IMR-90 (cell line): ENCODE results near the gene LRP5. TPM values are rescaled to one million over a fixed set of nuclear protein-coding genes. Genes with fewer than 3 reads are reported as not detected.

ENCODE experiments used
- ATAC-seq: fragments of 200-7000 bp; cut with Tn5 transposase; 2 replicates; pipeline ENCODE4 v1.9.1; 2020; ENCODE audit warnings: low read depth, mild to moderate bottlenecking, moderate library complexity
- BruUV-seq: library from RNA; stranded (reverse); fragments of 400-500 nt; replicated peaks from 2 replicates; lab custom pipeline; 2021; lab: Mats Ljungman, UMichigan
- CTCF ChIA-PET: fragments of 300-600 bp; formaldehyde crosslinking; extraction: SDS; loops from one replicate; lab custom pipeline; 2021; ENCODE audit warnings: antibody characterized with exemption; lab: Yijun Ruan, JAX
- POLR2A ChIA-PET: fragments of 300-600 bp; sonication (Branson Sonifier 250); formaldehyde crosslinking; loops from one replicate; lab custom pipeline; 2022; ENCODE audit warnings: antibody characterized with exemption; ENCODE audit not compliant: unreplicated experiment; lab: Charles Lee
- DNase-seq: peaks from one replicate; pipeline ENCODE4 v3.0.0; 2013
- H2AFZ ChIP-seq: replicated peaks from 2 replicates; pipeline ENCODE3; 2013; ENCODE audit warnings: low read length, mild to moderate bottlenecking; ENCODE audit not compliant: poor library complexity
- H2AK5ac ChIP-seq: 2 replicates; pipeline ENCODE4 v1.6.1; 2013; ENCODE audit warnings: low read depth, low read length, inconsistent platforms
- H2AK9ac ChIP-seq: replicated peaks from 2 replicates; pipeline ENCODE3; 2013; ENCODE audit warnings: mild to moderate bottlenecking, low read depth, low read length, moderate library complexity; ENCODE audit not compliant: poor library complexity
- H2BK120ac ChIP-seq: 2 replicates; pipeline ENCODE4 v1.6.1; 2013; ENCODE audit warnings: low read depth, low read length, inconsistent platforms
- H2BK15ac ChIP-seq: 3 replicates; pipeline ENCODE4 v1.6.1; 2013; ENCODE audit warnings: low read depth, low read length, inconsistent platforms
- H2BK20ac ChIP-seq: 2 replicates; pipeline ENCODE4 v1.6.1; 2013; ENCODE audit warnings: low read depth, mild to moderate bottlenecking, inconsistent platforms, low read length, moderate library complexity
- H2BK5ac ChIP-seq: 2 replicates; pipeline ENCODE4 v1.6.1; 2013; ENCODE audit warnings: mild to moderate bottlenecking, low read depth, low read length, inconsistent platforms; ENCODE audit not compliant: poor library complexity, severe bottlenecking
- H3K14ac ChIP-seq: replicated peaks from 2 replicates; pipeline ENCODE4 v1.6.1; 2013; ENCODE audit warnings: low read depth, low read length, inconsistent platforms
- H3K18ac ChIP-seq: 2 replicates; pipeline ENCODE4 v1.6.1; 2013; ENCODE audit warnings: low read depth, low read length, control low read depth
- H3K23ac ChIP-seq: 2 replicates; pipeline ENCODE4 v1.6.1; 2013; ENCODE audit warnings: low read depth, low read length, inconsistent platforms
- H3K27ac ChIP-seq: 2 replicates; pipeline ENCODE4 v1.5.1; 2013; ENCODE audit warnings: mild to moderate bottlenecking, control low read depth, low read length; ENCODE audit not compliant: insufficient read depth
- H3K27me3 ChIP-seq: 2 replicates; pipeline ENCODE4 v1.6.1; 2013; ENCODE audit warnings: low read length; ENCODE audit not compliant: control insufficient read depth, insufficient read depth
- H3K36me3 ChIP-seq: 2 replicates; pipeline ENCODE4 v1.6.1; 2013; ENCODE audit warnings: low read length, mixed read lengths; ENCODE audit not compliant: control insufficient read depth, insufficient read depth
- H3K4ac ChIP-seq: 2 replicates; pipeline ENCODE4 v1.6.1; 2013; ENCODE audit warnings: low read depth, low read length, inconsistent platforms
- H3K4me1 ChIP-seq: 2 replicates; pipeline ENCODE4 v1.6.1; 2013; ENCODE audit warnings: low read length, mixed read lengths; ENCODE audit not compliant: control insufficient read depth, insufficient read depth
- H3K4me2 ChIP-seq: 2 replicates; pipeline ENCODE4 v1.6.1; 2013; ENCODE audit warnings: low read depth, mild to moderate bottlenecking, control low read depth, low read length, moderate library complexity
- H3K4me3 ChIP-seq: 2 replicates; pipeline ENCODE4 v1.5.1; 2013; ENCODE audit warnings: low read depth, mild to moderate bottlenecking, control low read depth, low read length, moderate library complexity; ENCODE audit not compliant: insufficient read depth
- H3K56ac ChIP-seq: 2 replicates; pipeline ENCODE4 v1.6.1; 2013; ENCODE audit warnings: low read length, inconsistent platforms; ENCODE audit not compliant: insufficient read depth; ENCODE audit errors: extremely low read depth
- H3K79me1 ChIP-seq, 2 experiments: 2 replicates each; pipeline ENCODE4 v1.6.1; 2013; ENCODE audit warnings: low read length in 2 of 2, inconsistent platforms in 1 of 2, low read depth in 1 of 2
- H3K9ac ChIP-seq: 2 replicates; pipeline ENCODE4 v1.6.1; 2013; ENCODE audit warnings: low read depth, low read length, control low read depth
- H3K9me1 ChIP-seq: 2 replicates; pipeline ENCODE4 v1.6.1; 2013; ENCODE audit warnings: low read length, inconsistent platforms; ENCODE audit not compliant: insufficient read depth
- H3K9me3 ChIP-seq: 2 replicates; pipeline ENCODE4 v1.6.1; 2013; ENCODE audit warnings: low read length; ENCODE audit not compliant: control insufficient read depth, insufficient read depth
- H4K20me1 ChIP-seq: 2 replicates; pipeline ENCODE4 v1.6.1; 2013; ENCODE audit warnings: low read length, inconsistent platforms; ENCODE audit not compliant: insufficient read depth
- H4K5ac ChIP-seq: 2 replicates; pipeline ENCODE4 v1.6.1; 2013; ENCODE audit warnings: mild to moderate bottlenecking, low read depth, low read length, control low read depth
- H4K8ac ChIP-seq, 2 experiments: 2 replicates each; pipeline ENCODE4 v1.6.1; 2013; ENCODE audit warnings: low read depth in 2 of 2, low read length in 2 of 2, control low read depth in 1 of 2, inconsistent platforms in 1 of 2
- H4K91ac ChIP-seq: 2 replicates; pipeline ENCODE4 v1.6.1; 2013; ENCODE audit warnings: low read depth, low read length, inconsistent platforms; ENCODE audit not compliant: insufficient read depth
- CEBPB ChIP-seq: IDR thresholded peaks from 2 replicates; pipeline ENCODE4 v1.6.1; 2012; ENCODE audit warnings: low read depth, low read length, improper control_type of control experiment
- FOS ChIP-seq: fragments of 150-350 bp; IDR thresholded peaks from 2 replicates; pipeline ENCODE4 v1.6.1; 2016; ENCODE audit warnings: low read depth, low read length
- MAFK ChIP-seq: IDR thresholded peaks from 2 replicates; pipeline ENCODE4 v1.6.1; 2012; ENCODE audit warnings: low read depth, low read length, improper control_type of control experiment
- MAZ ChIP-seq: IDR thresholded peaks from 2 replicates; pipeline ENCODE4 v1.6.1; 2012; ENCODE audit warnings: low read depth, mild to moderate bottlenecking, low read length, improper control_type of control experiment, moderate library complexity, borderline replicate concordance
- MXI1 ChIP-seq: IDR thresholded peaks from 2 replicates; pipeline ENCODE4 v1.6.1; 2012; ENCODE audit warnings: low read depth, mild to moderate bottlenecking, low read length, moderate library complexity, borderline replicate concordance
- NFE2L2 ChIP-seq: fragments of 150-350 bp; IDR thresholded peaks from 2 replicates; pipeline ENCODE4 v1.6.1; 2016; ENCODE audit warnings: low read depth, mild to moderate bottlenecking, low read length
- POLR2A ChIP-seq: IDR thresholded peaks from 2 replicates; pipeline ENCODE4 v1.6.1; 2012; ENCODE audit warnings: mild to moderate bottlenecking, low read depth, low read length
- RAD21 ChIP-seq: IDR thresholded peaks from 2 replicates; pipeline ENCODE4 v1.6.1; 2012; ENCODE audit warnings: low read length, improper control_type of control experiment
- RCOR1 ChIP-seq: IDR thresholded peaks from 2 replicates; pipeline ENCODE4 v1.6.1; 2012; ENCODE audit warnings: mild to moderate bottlenecking, low read length, improper control_type of control experiment; ENCODE audit not compliant: insufficient replicate concordance
- RFX5 ChIP-seq: IDR thresholded peaks from 2 replicates; pipeline ENCODE4 v1.8.0; 2012; ENCODE audit warnings: low read depth, mild to moderate bottlenecking, low read length, moderate library complexity
- SMC3 ChIP-seq: fragments of 150-350 bp; IDR thresholded peaks from 2 replicates; pipeline ENCODE4 v1.6.1; 2016; ENCODE audit warnings: low read depth, mild to moderate bottlenecking, antibody characterized with exemption, low read length, moderate library complexity
- WGBS, 2 experiments: methylation state at CpG; one replicate each; pipeline versions ENCODE4 v1.1.5 to v1.1.7; 2013; ENCODE audit warnings: missing lambda C conversion rate in 2 of 2; ENCODE audit not compliant: insufficient read length in 1 of 2; ENCODE audit errors: extremely low coverage in 2 of 2; 5-methylcytosine and 5-hydroxymethylcytosine counted together
- dilution Hi-C: fragments of 300-500 bp; cut with HindIII; formaldehyde crosslinking; loops from one replicate; pipeline ENCODE4 v1.14.3; 2018; ENCODE audit warnings: low sequenced_read_pairs; ENCODE audit not compliant: unreplicated experiment
- in situ Hi-C: fragments of 300-500 bp; cut with MboI; formaldehyde crosslinking; loops from 3 replicates; pipeline ENCODE4 v1.14.3; 2019; ENCODE audit warnings: low sequenced_read_pairs, inconsistent platforms, mixed read lengths
- intact Hi-C: fragments of 100-400 bp; cut with micrococcal nuclease; formaldehyde crosslinking; loops from 2 replicates; pipeline ENCODE4 v1.10.0; 2022
- polyA plus RNA-seq, 3 experiments: library from polyadenylated mRNA; depleted of rRNA; stranded (reverse); fragments of >200 nt; gene quantifications; 2 replicates each; pipeline ENCODE4 v1.2.3, GENCODE V29; 2012; ENCODE audit warnings: low replicate concordance in 1 of 3
- total RNA-seq: library from RNA; depleted of rRNA; stranded (reverse); fragments of >200 nt; gene quantifications from 2 replicates; pipeline ENCODE4 v1.2.3, GENCODE V29; 2012
- TF ChIP-seq, protein P1 (sequence below): fragments of 150-350 bp; IDR thresholded peaks from 2 replicates; pipeline ENCODE4 v1.6.1; 2017; ENCODE audit warnings: mild to moderate bottlenecking, antibody characterized with exemption, low read length, low read depth
- TF ChIP-seq, protein P2 (sequence below): fragments of 150-350 bp; IDR thresholded peaks from 2 replicates; pipeline ENCODE4 v1.6.1; 2016; ENCODE audit warnings: low read depth, mild to moderate bottlenecking, low read length, moderate library complexity, borderline replicate concordance
- TF ChIP-seq, protein P3 (sequence below): conservative IDR thresholded peaks from 2 replicates; pipeline ENCODE4 v1.5.1; 2012; ENCODE audit warnings: mild to moderate bottlenecking, low read depth, low read length, improper control_type of control experiment

LRP5 gene
- total and polyA plus RNA-seq, 2 of the 4 experiments (the other 2 are of a cell fraction) = 10.4 to 15.0 TPM

DNA sequence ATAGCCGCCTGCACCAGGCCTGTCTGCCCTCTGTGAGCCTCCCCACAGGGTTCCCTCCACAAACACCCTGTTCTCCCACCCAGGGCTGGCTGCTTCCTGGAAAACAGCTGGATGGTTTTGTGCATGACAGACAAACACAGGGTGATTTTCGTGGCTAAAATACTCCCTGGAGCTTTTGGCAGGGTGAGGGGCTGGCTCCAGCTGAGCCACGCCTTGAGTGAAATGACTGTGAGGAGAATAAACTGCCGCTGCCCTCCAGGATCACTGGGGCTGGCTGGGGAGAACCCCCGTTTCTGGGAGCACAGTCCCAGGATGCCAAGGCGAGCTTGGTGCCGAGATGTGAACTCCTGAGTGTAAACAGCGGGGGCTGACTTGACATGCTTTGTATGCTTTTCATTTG, 127.8 kb downstream of the LRP5 start:
- H3K23ac ChIP-seq = no peak overlapping the region
- peaks cover 23% of the 10 kb centered on the region for H3K36me3 ChIP-seq
- intact Hi-C loops = no loop called here
- H3K79me1 ChIP-seq = 0 out of 4 replicates have a peak, but pooled peaks cover 0 to 2% of the 10 kb centered on the region in 2 experiments
- DNase-seq = no peak
- no peak overlapping the region for H3K4me3 ChIP-seq
- ChIA-PET POLR2A (no interaction called here), CTCF (no interaction called here)
- no peak overlapping the region for H2BK5ac ChIP-seq
- no peak overlapping the region for H2BK20ac ChIP-seq
- H3K4ac ChIP-seq = no peak overlapping the region
- peak overlapping the region; percentile 9 for H2AK9ac ChIP-seq
- H4K20me1 ChIP-seq = 0 out of 2 replicates have a peak, but pooled peaks cover 3% of the 10 kb centered on the region
- H3K27me3 ChIP-seq = no peaks in the 10 kb centered on the region
- H3K14ac ChIP-seq = no peak overlapping the region
- H3K27ac ChIP-seq = no peak overlapping the region
- TF ChIP-seq SMC3 = no peak
- TF ChIP-seq NFE2L2 = no peak
- no peak for TF ChIP-seq MAFK
- no peak for TF ChIP-seq RCOR1
- no peak for TF ChIP-seq POLR2A
- TF ChIP-seq MAZ = no peak
- TF ChIP-seq, protein P1, sequence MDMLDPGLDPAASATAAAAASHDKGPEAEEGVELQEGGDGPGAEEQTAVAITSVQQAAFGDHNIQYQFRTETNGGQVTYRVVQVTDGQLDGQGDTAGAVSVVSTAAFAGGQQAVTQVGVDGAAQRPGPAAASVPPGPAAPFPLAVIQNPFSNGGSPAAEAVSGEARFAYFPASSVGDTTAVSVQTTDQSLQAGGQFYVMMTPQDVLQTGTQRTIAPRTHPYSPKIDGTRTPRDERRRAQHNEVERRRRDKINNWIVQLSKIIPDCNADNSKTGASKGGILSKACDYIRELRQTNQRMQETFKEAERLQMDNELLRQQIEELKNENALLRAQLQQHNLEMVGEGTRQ = no peak
- TF ChIP-seq, protein P2, sequence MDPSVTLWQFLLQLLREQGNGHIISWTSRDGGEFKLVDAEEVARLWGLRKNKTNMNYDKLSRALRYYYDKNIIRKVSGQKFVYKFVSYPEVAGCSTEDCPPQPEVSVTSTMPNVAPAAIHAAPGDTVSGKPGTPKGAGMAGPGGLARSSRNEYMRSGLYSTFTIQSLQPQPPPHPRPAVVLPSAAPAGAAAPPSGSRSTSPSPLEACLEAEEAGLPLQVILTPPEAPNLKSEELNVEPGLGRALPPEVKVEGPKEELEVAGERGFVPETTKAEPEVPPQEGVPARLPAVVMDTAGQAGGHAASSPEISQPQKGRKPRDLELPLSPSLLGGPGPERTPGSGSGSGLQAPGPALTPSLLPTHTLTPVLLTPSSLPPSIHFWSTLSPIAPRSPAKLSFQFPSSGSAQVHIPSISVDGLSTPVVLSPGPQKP = no peak
- TF ChIP-seq RAD21 = no peak
- TF ChIP-seq RFX5 = no peak
- no peak for TF ChIP-seq CEBPB
- TF ChIP-seq, protein P3, sequence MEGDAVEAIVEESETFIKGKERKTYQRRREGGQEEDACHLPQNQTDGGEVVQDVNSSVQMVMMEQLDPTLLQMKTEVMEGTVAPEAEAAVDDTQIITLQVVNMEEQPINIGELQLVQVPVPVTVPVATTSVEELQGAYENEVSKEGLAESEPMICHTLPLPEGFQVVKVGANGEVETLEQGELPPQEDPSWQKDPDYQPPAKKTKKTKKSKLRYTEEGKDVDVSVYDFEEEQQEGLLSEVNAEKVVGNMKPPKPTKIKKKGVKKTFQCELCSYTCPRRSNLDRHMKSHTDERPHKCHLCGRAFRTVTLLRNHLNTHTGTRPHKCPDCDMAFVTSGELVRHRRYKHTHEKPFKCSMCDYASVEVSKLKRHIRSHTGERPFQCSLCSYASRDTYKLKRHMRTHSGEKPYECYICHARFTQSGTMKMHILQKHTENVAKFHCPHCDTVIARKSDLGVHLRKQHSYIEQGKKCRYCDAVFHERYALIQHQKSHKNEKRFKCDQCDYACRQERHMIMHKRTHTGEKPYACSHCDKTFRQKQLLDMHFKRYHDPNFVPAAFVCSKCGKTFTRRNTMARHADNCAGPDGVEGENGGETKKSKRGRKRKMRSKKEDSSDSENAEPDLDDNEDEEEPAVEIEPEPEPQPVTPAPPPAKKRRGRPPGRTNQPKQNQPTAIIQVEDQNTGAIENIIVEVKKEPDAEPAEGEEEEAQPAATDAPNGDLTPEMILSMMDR = no peak
- TF ChIP-seq FOS = no peak
- TF ChIP-seq MXI1 = no peak
- dilution Hi-C loops = no loop called here
- BruUV-seq = no TSS peak
- H3K4me2 ChIP-seq = no peak overlapping the region
- no peak overlapping the region for H4K8ac ChIP-seq
- H3K56ac ChIP-seq = no peak overlapping the region
- no peak overlapping the region for H3K9ac ChIP-seq
- ATAC-seq = no peak
- in situ Hi-C loops = no loop called here
- H2AFZ ChIP-seq = no peak overlapping the region
- no peak overlapping the region for H2AK5ac ChIP-seq
- WGBS, 2 experiments = 75% methylated on average over 6 of the region's 8 CpGs; no CpG with 5 or more reads in 1 of the 2 experiments
- H4K5ac ChIP-seq = no peak overlapping the region; the same call in 1 of the 2 replicates
- H3K9me3 ChIP-seq = no peaks in the 10 kb centered on the region
- H3K4me1 ChIP-seq = peaks cover 20% of the 10 kb centered on the region
- H2BK120ac ChIP-seq = no peak overlapping the region
- no peak overlapping the region for H4K91ac ChIP-seq
- H3K9me1 ChIP-seq = peaks cover 19% of the 10 kb centered on the region; the same call in 1 of the 2 replicates
- H3K18ac ChIP-seq = no peak overlapping the region
- H2BK15ac ChIP-seq = no peak overlapping the region
